ENCODE data around the gene PLXNA4. TPM values are rescaled to one million over a fixed set of nuclear protein-coding genes. Genes with fewer than 3 reads are reported as not detected.

The PLXNA4 gene
- polyA plus RNA-seq, 1 donor (not counting 4 experiments of a cell fraction or from before 2014, with no cell fraction given) = 0.01 TPM

DNA sequence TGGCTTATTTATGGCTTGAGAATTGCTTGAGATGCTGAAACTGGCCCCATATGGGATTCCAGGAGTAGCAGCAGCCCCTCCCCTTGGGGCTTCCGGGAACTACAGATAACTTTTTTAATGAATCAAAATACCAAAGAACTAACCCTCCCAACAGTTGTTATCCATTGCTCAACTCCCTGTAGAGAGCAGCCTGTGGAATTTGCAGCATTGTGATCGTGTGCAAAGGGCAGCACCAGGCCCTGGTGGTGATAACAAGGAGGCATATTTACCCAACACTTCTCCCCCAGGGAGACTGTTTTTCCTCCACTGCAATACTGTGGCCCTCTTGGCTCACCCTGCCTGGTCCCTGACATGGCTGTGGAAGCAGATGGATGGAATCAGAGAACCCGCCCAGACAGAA lies 196.2 kb downstream of the PLXNA4 start:
- H3K9me1 ChIP-seq (ENCODE audit: control insufficient read depth, extremely low read depth, insufficient read depth, low read length) = no peaks in the 10 kb centered on the region
- no peak overlapping the region for H3K27ac ChIP-seq (ENCODE audit: control insufficient read depth, insufficient read depth, low read length)
- no peaks in the 10 kb centered on the region for H3K9me3 ChIP-seq (ENCODE audit: control insufficient read depth, low read depth, low read length)
- H3K36me3 ChIP-seq (ENCODE audit: control insufficient read depth in 2 of 2, extremely low read depth in 1 of 2, insufficient read depth in 2 of 2, low read length in 2 of 2) = no peaks in the 10 kb centered on the region
- no peak overlapping the region for H3K4me2 ChIP-seq (ENCODE audit: control insufficient read depth, extremely low read depth, insufficient read depth, low read depth, low read length)
- TF ChIP-seq CTCF (optimal IDR thresholded peaks at IDR 0.05 in 1 of 3, IDR thresholded peaks at IDR 0.05 in 1 of 3, conservative IDR thresholded peaks at IDR 0.05 in 1 of 3; ENCODE audit: extremely low read depth in 1 of 3, insufficient read depth in 2 of 3, low read length in 3 of 3) (no peak), EZH2 (IDR thresholded peaks at IDR 0.05; ENCODE audit: low read length) (no peak)
- H3K9ac ChIP-seq (ENCODE audit: control insufficient read depth, extremely low read depth, insufficient read depth, low read length) = no peak overlapping the region
- H3K4me1 ChIP-seq (ENCODE audit: control insufficient read depth, extremely low read depth, insufficient read depth, low read length) = no peaks in the 10 kb centered on the region
- dilution Hi-C loops (cut with MboI; ENCODE audit: extremely low pct_ligation_motif_present, low sequenced_read_pairs) = no loop called here
- no peak overlapping the region for H3K4me3 ChIP-seq (ENCODE audit: control insufficient read depth in 2 of 3, extremely low read depth in 1 of 3, insufficient read depth in 2 of 3, low read depth in 1 of 3, low read length in 3 of 3)
- H2AFZ ChIP-seq (ENCODE audit: control insufficient read depth, low read length) = no peak overlapping the region
- H3K27me3 ChIP-seq (ENCODE audit: control insufficient read depth, extremely low read depth, insufficient read depth, low read length) = no peaks in the 10 kb centered on the region
- H4K20me1 ChIP-seq (ENCODE audit: control insufficient read depth, extremely low read depth, insufficient read depth, low read length) = no peaks in the 10 kb centered on the region
- no peaks in the 10 kb centered on the region for H3K79me2 ChIP-seq (ENCODE audit: control insufficient read depth, insufficient read depth, low read length)
- FAIRE-seq = no peak
- DNase-seq (ENCODE audit: low read depth, low spot score) = no peak

GRCh38 chr7:132379292-132379691 lies 197.0 kb downstream of the PLXNA4 start:
- H3K27me3 ChIP-seq (ENCODE audit: control insufficient read depth, extremely low read depth, insufficient read depth, low read length) = no peaks in the 10 kb centered on the region
- no peaks in the 10 kb centered on the region for H3K4me1 ChIP-seq (ENCODE audit: control insufficient read depth, extremely low read depth, insufficient read depth, low read length)
- H4K20me1 ChIP-seq (ENCODE audit: control insufficient read depth, extremely low read depth, insufficient read depth, low read length) = no peaks in the 10 kb centered on the region
- no peaks in the 10 kb centered on the region for H3K36me3 ChIP-seq (ENCODE audit: control insufficient read depth in 2 of 2, extremely low read depth in 1 of 2, insufficient read depth in 2 of 2, low read length in 2 of 2)
- no peak overlapping the region for H3K4me3 ChIP-seq (ENCODE audit: control insufficient read depth in 2 of 3, extremely low read depth in 1 of 3, insufficient read depth in 2 of 3, low read depth in 1 of 3, low read length in 3 of 3)
- no peak overlapping the region for H3K4me2 ChIP-seq (ENCODE audit: control insufficient read depth, extremely low read depth, insufficient read depth, low read depth, low read length)
- no peaks in the 10 kb centered on the region for H3K9me3 ChIP-seq (ENCODE audit: control insufficient read depth, low read depth, low read length)
- H3K9me1 ChIP-seq (ENCODE audit: control insufficient read depth, extremely low read depth, insufficient read depth, low read length) = no peaks in the 10 kb centered on the region
- H3K79me2 ChIP-seq (ENCODE audit: control insufficient read depth, insufficient read depth, low read length) = no peaks in the 10 kb centered on the region
- no peak overlapping the region for H2AFZ ChIP-seq (ENCODE audit: control insufficient read depth, low read length)
- TF ChIP-seq EZH2 (IDR thresholded peaks at IDR 0.05; ENCODE audit: low read length) (no peak), CTCF (optimal IDR thresholded peaks at IDR 0.05 in 1 of 3, IDR thresholded peaks at IDR 0.05 in 1 of 3, conservative IDR thresholded peaks at IDR 0.05 in 1 of 3; ENCODE audit: extremely low read depth in 1 of 3, insufficient read depth in 2 of 3, low read length in 3 of 3) (no peak)
- no peak for DNase-seq (ENCODE audit: low read depth, low spot score)
- no peak overlapping the region for H3K9ac ChIP-seq (ENCODE audit: control insufficient read depth, extremely low read depth, insufficient read depth, low read length)
- FAIRE-seq = no peak
- dilution Hi-C loops (cut with MboI; ENCODE audit: extremely low pct_ligation_motif_present, low sequenced_read_pairs) = no loop called here
- H3K27ac ChIP-seq (ENCODE audit: control insufficient read depth, insufficient read depth, low read length) = no peak overlapping the region

Measured in keratinocyte (primary cell).